HG03060 (cell line): ENCODE data around the gene TRABD2A.
"Not testable (repeated sequence)": the region's sequence is repeated elsewhere in the genome, so short reads cannot be mapped to it uniquely, and the experiment has no call there.

ENCODE experiments used
- ATAC-seq: cut with Tn5 transposase; IDR thresholded peaks from one replicate; pipeline ENCODE4 v1.9.1; 2021; ENCODE audit warnings: low read depth, moderate number of reproducible peaks; ENCODE audit not compliant: unreplicated experiment

The TRABD2A gene

GRCh38 chr2:84786601-84787000 is 94.3 kb downstream of the TRABD2A start:
- ATAC-seq: no peak

- ATAC-seq: no peak
These were observed 94.9 kb downstream of the TRABD2A start for GRCh38 chr2:84785950-84786349.

GRCh38 chr2:84782717-84783442 is 98.0 kb downstream of the TRABD2A start:
- ATAC-seq: no peak

- no peak for ATAC-seq
These were observed 98.8 kb downstream of the TRABD2A start for GRCh38 chr2:84781942-84782716.

- no peak for ATAC-seq
These were observed 101.1 kb downstream of the TRABD2A start for GRCh38 chr2:84779781-84780180.

GRCh38 chr2:84778911-84779690 is 101.8 kb downstream of the TRABD2A start:
- ATAC-seq: no peak

GRCh38 chr2:84776011-84776410 is 104.9 kb downstream of the TRABD2A start:
- no peak for ATAC-seq

- not testable (repeated sequence) for ATAC-seq
These were observed 107.3 kb downstream of the TRABD2A start for GRCh38 chr2:84773562-84773961.
